H1 (cell line): ENCODE measurements around the gene ARHGDIG.

Source experiments
- CTCF ChIP-seq, 3 experiments: IDR thresholded peaks; 1 replicate in 2 of 3; 2 replicates in 1 of 3; pipeline versions ENCODE4 v1.5.1 to v1.6.1; 2011; ENCODE audit warnings: low read length in 3 of 3, mild to moderate bottlenecking in 3 of 3, inconsistent platforms in 2 of 3, low read depth in 1 of 3, moderate library complexity in 1 of 3; ENCODE audit not compliant: insufficient read depth in 1 of 3; ENCODE audit errors: control extremely low read depth in 1 of 3
- EP300 ChIP-seq, 2 experiments: IDR thresholded peaks; 1 replicate in 1 of 2; 2 replicates in 1 of 2; pipeline ENCODE4 v1.6.1; 2011 to 2012; ENCODE audit warnings: low read depth in 2 of 2, low read length in 2 of 2, mild to moderate bottlenecking in 2 of 2, borderline replicate concordance in 1 of 2, inconsistent platforms in 1 of 2, moderate library complexity in 1 of 2
- JUN ChIP-seq: IDR thresholded peaks from 2 replicates; pipeline ENCODE4 v1.6.1; 2011; ENCODE audit warnings: low read depth, mild to moderate bottlenecking, improper control_type of control experiment, low read length
- MAFK ChIP-seq: IDR thresholded peaks from 2 replicates; pipeline ENCODE4 v1.6.1; 2012; ENCODE audit warnings: low read depth, mild to moderate bottlenecking, improper control_type of control experiment, low read length
- NRF1 ChIP-seq: IDR thresholded peaks from 2 replicates; pipeline ENCODE4 v1.6.1; 2011; ENCODE audit warnings: mild to moderate bottlenecking, low read depth, low read length, improper control_type of control experiment
- POLR2A ChIP-seq, 2 experiments: IDR thresholded peaks; 1 replicate in 1 of 2; 2 replicates in 1 of 2; pipeline ENCODE4 v1.6.1; 2011; ENCODE audit warnings: low read depth in 2 of 2, low read length in 2 of 2, mild to moderate bottlenecking in 2 of 2; ENCODE audit errors: control extremely low read depth in 1 of 2
- POLR2AphosphoS5 ChIP-seq: IDR thresholded peaks from 2 replicates; pipeline ENCODE4 v1.6.1; 2011; ENCODE audit warnings: low read depth, low read length
- RXRA ChIP-seq: IDR thresholded peaks from 2 replicates; pipeline ENCODE4 v1.6.1; 2011; ENCODE audit warnings: low read depth, mild to moderate bottlenecking, low read length, moderate library complexity; ENCODE audit not compliant: insufficient read depth
- SIN3A ChIP-seq, 2 experiments: IDR thresholded peaks in 1 of 2; conservative IDR thresholded peaks in 1 of 2; 2 replicates each; pipeline ENCODE4 v1.6.1; 2011 to 2012; ENCODE audit warnings: low read length in 2 of 2, improper control_type of control experiment in 1 of 2, low read depth in 1 of 2, mild to moderate bottlenecking in 1 of 2
- SP2 ChIP-seq: IDR thresholded peaks from 2 replicates; pipeline ENCODE4 v1.6.1; 2012; ENCODE audit warnings: mild to moderate bottlenecking, low read length, inconsistent platforms
- SRF ChIP-seq: IDR thresholded peaks from 2 replicates; pipeline ENCODE4 v1.6.1; 2011; ENCODE audit warnings: mild to moderate bottlenecking, low read depth, low read length, moderate library complexity
- TCF12 ChIP-seq: IDR thresholded peaks from 2 replicates; pipeline ENCODE4 v1.6.1; 2011; ENCODE audit warnings: low read depth, mild to moderate bottlenecking, low read length
- USF2 ChIP-seq: IDR thresholded peaks from 2 replicates; pipeline ENCODE4 v1.6.1; 2011; ENCODE audit warnings: low read length, improper control_type of control experiment
- ZNF274 ChIP-seq: IDR thresholded peaks from 2 replicates; pipeline ENCODE4 v1.7.0; 2012; ENCODE audit warnings: low read length, borderline replicate concordance; ENCODE audit errors: extremely low read depth

GRCh38 chr16:280552-280951, at the start of gene ARHGDIG:
- TF ChIP-seq NRF1 (no peak), CTCF (IDR thresholded peaks at IDR 0.05; ENCODE audit: control extremely low read depth in 1 of 3, insufficient read depth in 1 of 3, low read depth in 1 of 3, low read length in 3 of 3) (no peak), ZNF274 (no peak), SP2 (no peak), RXRA (no peak), POLR2A (IDR thresholded peaks at IDR 0.05; ENCODE audit: control extremely low read depth in 1 of 2, low read depth in 2 of 2, low read length in 2 of 2) (no peak), MAFK (no peak), SRF (no peak), SIN3A (conservative IDR thresholded peaks at IDR 0.05 in 1 of 2, IDR thresholded peaks at IDR 0.05 in 1 of 2; ENCODE audit: low read depth in 1 of 2, low read length in 2 of 2) (no peak), EP300 (IDR thresholded peaks at IDR 0.05; ENCODE audit: borderline replicate concordance in 1 of 2, low read depth in 2 of 2, low read length in 2 of 2) (no peak), USF2 (no peak), JUN (no peak), TCF12 (no peak), POLR2AphosphoS5 (no peak)
